Breast epithelium (tissue), 4 donors: ENCODE measurements around the gene RPS14. TPM values are rescaled to one million over a fixed set of nuclear protein-coding genes. Genes with fewer than 3 reads are reported as not detected.
"Not testable (repeated sequence)": the region's sequence is repeated elsewhere in the genome, so short reads cannot be mapped to it uniquely, and the experiment has no call there.

Experiments
- DNase-seq, 2 donors: peaks; one replicate each; pipeline ENCODE4 v3.0.0-alpha.2; 2019; ENCODE audit warnings: low spot score in 2 of 2
- H3K27ac ChIP-seq, 2 donors: fragments of 200-600 bp; sonication (generic) in 1 of 2; one replicate each; pipeline ENCODE4 v1.5.1; 2016 to 2019; ENCODE audit warnings: mild to moderate bottlenecking in 1 of 2
- H3K27me3 ChIP-seq, 2 donors: fragments of 200-600 bp; sonication (generic) in 1 of 2; one replicate each; pipeline versions ENCODE4 v1.5.1 to v1.6.0; 2017 to 2019; ENCODE audit warnings: control low read depth in 1 of 2, mild to moderate bottlenecking in 1 of 2
- H3K36me3 ChIP-seq: fragments of 200-600 bp; one replicate; pipeline ENCODE4 v1.5.1; 2019
- H3K4me1 ChIP-seq, 2 donors: fragments of 200-600 bp; sonication (generic); one replicate each; pipeline ENCODE4 v1.5.1; 2016 to 2019; ENCODE audit warnings: control low read depth in 1 of 2
- H3K4me3 ChIP-seq, 3 donors: fragments of 200-600 bp; sonication (generic); 1 replicate in 2 of 3; 2 replicates in 1 of 3; pipeline ENCODE4 v1.5.1; 2016 to 2019; ENCODE audit warnings: mild to moderate bottlenecking in 3 of 3, moderate library complexity in 2 of 3
- H3K9me3 ChIP-seq, 2 donors: fragments of 200-600 bp; sonication (generic) in 1 of 2; one replicate each; pipeline ENCODE4 v1.5.1; 2016 to 2019; ENCODE audit warnings: control low read depth in 1 of 2
- POLR2A ChIP-seq: fragments of 450-650 bp; IDR thresholded peaks from one replicate; pipeline ENCODE4 v1.6.1; 2016; ENCODE audit warnings: antibody characterized with exemption, mild to moderate bottlenecking, moderate library complexity
- POLR2AphosphoS5 ChIP-seq, 3 donors: sonication (generic); formaldehyde crosslinking; IDR thresholded peaks; one replicate each; pipeline ENCODE4 v1.6.1; 2017; ENCODE audit warnings: antibody characterized with exemption in 3 of 3
- intact Hi-C: fragments of 100-400 bp; cut with DNase I; formaldehyde crosslinking; loops from one replicate; pipeline ENCODE4 v1.15.1; 2023; ENCODE audit warnings: low total_unique reads
- total RNA-seq, 3 donors: library from RNA; depleted of rRNA; stranded (reverse); fragments of >200 nt; gene quantifications; one replicate each; pipeline ENCODE4 v1.1.0, GENCODE V29; 2016
- TF ChIP-seq, protein P1 (sequence below), 3 donors: fragments of 450-650 bp; IDR thresholded peaks; one replicate each; pipeline ENCODE4 v1.5.1; 2016 to 2017; ENCODE audit warnings: antibody characterized with exemption in 3 of 3, mild to moderate bottlenecking in 3 of 3, moderate library complexity in 3 of 3

The RPS14 gene
- total RNA-seq, 3 donors from 2014 or later: 3,271 to 4,472 (median 4,011) TPM

DNA sequence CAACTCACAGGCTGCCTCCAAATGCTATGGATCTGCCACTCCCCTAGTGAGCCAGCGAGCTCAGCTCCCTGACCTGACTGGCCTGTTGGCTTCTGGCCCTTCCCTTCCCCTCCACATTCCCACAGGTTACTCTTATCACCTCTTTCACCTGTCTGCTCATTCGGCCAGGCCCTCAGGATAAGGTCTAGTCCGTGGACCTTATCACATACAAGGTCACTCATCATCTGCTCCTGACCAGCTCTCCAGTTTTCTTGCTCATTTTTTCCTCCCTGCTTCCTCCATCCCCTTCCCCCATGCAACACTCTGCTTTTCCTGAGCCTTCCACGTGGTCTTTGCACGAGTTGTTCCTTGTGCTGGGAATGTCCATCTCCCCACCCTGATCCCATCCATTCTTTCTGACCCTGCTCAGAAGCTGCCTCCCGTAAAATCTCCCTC, 32.5 kb upstream of the RPS14 start:
- TF ChIP-seq, protein P1, sequence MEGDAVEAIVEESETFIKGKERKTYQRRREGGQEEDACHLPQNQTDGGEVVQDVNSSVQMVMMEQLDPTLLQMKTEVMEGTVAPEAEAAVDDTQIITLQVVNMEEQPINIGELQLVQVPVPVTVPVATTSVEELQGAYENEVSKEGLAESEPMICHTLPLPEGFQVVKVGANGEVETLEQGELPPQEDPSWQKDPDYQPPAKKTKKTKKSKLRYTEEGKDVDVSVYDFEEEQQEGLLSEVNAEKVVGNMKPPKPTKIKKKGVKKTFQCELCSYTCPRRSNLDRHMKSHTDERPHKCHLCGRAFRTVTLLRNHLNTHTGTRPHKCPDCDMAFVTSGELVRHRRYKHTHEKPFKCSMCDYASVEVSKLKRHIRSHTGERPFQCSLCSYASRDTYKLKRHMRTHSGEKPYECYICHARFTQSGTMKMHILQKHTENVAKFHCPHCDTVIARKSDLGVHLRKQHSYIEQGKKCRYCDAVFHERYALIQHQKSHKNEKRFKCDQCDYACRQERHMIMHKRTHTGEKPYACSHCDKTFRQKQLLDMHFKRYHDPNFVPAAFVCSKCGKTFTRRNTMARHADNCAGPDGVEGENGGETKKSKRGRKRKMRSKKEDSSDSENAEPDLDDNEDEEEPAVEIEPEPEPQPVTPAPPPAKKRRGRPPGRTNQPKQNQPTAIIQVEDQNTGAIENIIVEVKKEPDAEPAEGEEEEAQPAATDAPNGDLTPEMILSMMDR (IDR thresholded peaks at IDR 0.05): no peak
- TF ChIP-seq POLR2AphosphoS5 (IDR thresholded peaks at IDR 0.05): no peak
- no peak for TF ChIP-seq POLR2A
- H3K4me1 ChIP-seq: no peaks in the 10 kb centered on the region
- H3K27ac ChIP-seq: peak overlapping the region in 1 of 2 donors; percentile 14
- DNase-seq: no peak
- H3K9me3 ChIP-seq: no peaks in the 10 kb centered on the region
- H3K36me3 ChIP-seq: no peaks in the 10 kb centered on the region
- intact Hi-C loops: no loop called here
- H3K27me3 ChIP-seq: no peaks in the 10 kb centered on the region
- H3K4me3 ChIP-seq: no peak overlapping the region

DNA sequence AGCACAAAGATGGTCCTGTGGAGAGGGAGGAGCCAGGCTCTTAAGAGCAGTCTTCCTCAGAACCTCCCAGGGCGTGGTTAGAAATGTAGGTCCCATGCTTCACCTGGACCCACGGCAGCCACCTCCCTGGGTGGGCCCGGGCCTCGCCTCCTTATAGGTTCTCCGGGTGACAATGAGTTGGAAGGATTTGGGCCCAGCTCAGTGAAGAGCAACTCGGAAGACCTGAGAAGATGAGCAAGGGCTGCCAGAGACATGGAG, 32.1 kb upstream of the RPS14 start:
- no peaks in the 10 kb centered on the region for H3K4me1 ChIP-seq
- no peaks in the 10 kb centered on the region for H3K9me3 ChIP-seq
- H3K36me3 ChIP-seq: no peaks in the 10 kb centered on the region
- no peaks in the 10 kb centered on the region for H3K27me3 ChIP-seq
- no peak overlapping the region for H3K4me3 ChIP-seq
- no peak for DNase-seq
- H3K27ac ChIP-seq: peak overlapping the region in 1 of 2 donors; percentile 14
- TF ChIP-seq POLR2AphosphoS5 (IDR thresholded peaks at IDR 0.05) (no peak), POLR2A (no peak)
- TF ChIP-seq, protein P1 (IDR thresholded peaks at IDR 0.05): no peak
- intact Hi-C loops: no loop called here

DNA sequence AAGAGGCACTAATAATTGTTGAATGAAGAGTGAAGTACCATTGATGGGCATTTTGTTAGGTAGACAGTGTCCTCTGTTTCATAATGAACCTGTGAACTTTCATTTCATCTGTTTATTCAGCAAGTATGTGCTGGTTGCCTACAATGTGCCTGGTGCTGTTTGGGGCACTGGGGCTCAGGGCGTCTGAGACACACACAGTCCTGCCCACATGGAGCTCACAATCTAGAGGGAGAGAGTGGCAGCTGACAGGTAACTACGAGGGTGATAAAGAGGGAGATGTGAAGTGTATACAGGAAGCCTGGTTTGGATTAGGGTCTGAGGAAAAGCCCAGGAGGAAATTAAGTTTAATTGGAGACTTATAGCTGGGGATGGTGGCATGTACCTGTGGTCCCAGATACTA, 29.9 kb upstream of the RPS14 start:
- intact Hi-C loops: no loop called here
- DNase-seq: no peak
- H3K27me3 ChIP-seq: no peaks in the 10 kb centered on the region
- no peak overlapping the region for H3K27ac ChIP-seq
- TF ChIP-seq POLR2AphosphoS5 (IDR thresholded peaks at IDR 0.05) (no peak), POLR2A (no peak)
- TF ChIP-seq, protein P1 (IDR thresholded peaks at IDR 0.05): no peak
- H3K9me3 ChIP-seq: no peaks in the 10 kb centered on the region
- H3K4me3 ChIP-seq: no peak overlapping the region
- H3K36me3 ChIP-seq: no peaks in the 10 kb centered on the region
- no peaks in the 10 kb centered on the region for H3K4me1 ChIP-seq

DNA sequence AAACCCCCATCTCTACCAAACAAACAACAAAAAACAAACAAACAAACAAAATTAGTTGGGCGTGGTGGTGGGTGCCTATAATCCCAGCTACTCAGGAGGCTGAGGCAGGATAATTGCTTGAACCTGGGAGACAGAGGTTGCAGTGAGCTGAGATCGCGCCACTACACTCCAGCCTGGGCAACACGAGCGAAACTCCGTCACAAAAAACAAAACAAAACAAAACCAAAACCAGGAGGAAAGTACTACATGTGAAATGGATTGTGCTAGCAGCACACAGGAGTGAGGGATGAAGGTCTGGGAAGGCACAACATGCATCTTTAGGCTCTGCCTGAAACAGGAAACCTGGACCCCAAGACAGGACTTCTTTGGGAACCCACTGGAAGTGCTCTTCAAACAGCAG, 27.0 kb upstream of the RPS14 start:
- intact Hi-C loops, H3K4me1 ChIP-seq, H3K9me3 ChIP-seq, H3K36me3 ChIP-seq, H3K27me3 ChIP-seq, H3K4me3 ChIP-seq, DNase-seq: not testable (repeated sequence)
- peak overlapping the region in 1 of 2 donors; percentile 38 for H3K27ac ChIP-seq

DNA sequence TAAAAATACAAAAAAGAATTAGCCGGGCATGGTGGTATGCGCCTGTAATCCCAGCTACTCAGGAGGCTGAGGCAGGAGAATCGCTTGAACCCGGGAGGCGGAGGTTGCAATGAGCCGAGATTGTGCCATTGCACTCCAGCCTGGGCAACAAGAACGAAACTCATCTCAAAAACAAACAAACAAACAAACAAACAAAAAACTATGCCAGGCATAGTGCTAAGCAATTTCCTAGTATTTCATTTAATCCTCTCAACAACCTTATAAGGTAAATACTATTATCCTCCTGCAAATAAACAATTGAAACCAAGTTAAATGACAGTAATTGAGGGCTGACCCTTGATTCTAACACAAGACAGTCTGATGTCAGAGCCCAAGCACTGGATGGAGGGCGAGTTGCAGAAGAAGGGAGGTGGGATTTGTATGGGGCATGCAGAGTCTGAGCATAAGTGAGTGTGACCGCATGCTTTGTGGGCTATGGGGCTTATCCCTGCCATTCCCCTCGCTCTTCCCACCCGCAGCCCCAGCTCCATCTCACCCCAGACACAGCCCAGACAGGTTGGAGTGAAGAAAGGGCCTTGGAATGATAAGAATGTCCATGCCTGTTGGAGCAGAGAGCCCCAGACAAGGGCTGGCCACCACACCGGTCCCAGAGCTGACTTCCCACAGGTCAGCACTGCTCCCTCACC, 24.3 kb upstream of the RPS14 start:
- intact Hi-C loops: no loop called here
- H3K27me3 ChIP-seq: no peaks in the 10 kb centered on the region
- TF ChIP-seq, protein P1 (IDR thresholded peaks at IDR 0.05): no peak
- no peak for TF ChIP-seq POLR2A
- no peak for TF ChIP-seq POLR2AphosphoS5 (IDR thresholded peaks at IDR 0.05)
- no peaks in the 10 kb centered on the region for H3K36me3 ChIP-seq
- peak overlapping the region; percentile 82 to 86 for H3K27ac ChIP-seq
- no peaks in the 10 kb centered on the region for H3K4me1 ChIP-seq
- peak in 1 of 2 donors; percentile 82 for DNase-seq
- no peak overlapping the region for H3K4me3 ChIP-seq
- H3K9me3 ChIP-seq: no peaks in the 10 kb centered on the region
